Stimulated activated effector memory CD8-positive, alpha-beta T cell treated with anti-CD3 and anti-CD28 coated beads, Interleukin-12 subunit alpha, Interleukin-12 subunit beta, amount 100 ng/mL, for 72 hours (primary cell): ENCODE measurements around the gene TLE7.
A peak's percentile ranks its signal among the peaks of the same experiment; 100 is the strongest.

Experiments used
- ATAC-seq: fragments of 150-1000 bp; cut with Tn5 transposase; 2 replicates; pipeline ENCODE4 v1.10.0; 2021
- DNase-seq, 2 donors: peaks; one replicate each; pipeline ENCODE4 v3.0.0; 2021 to 2022; ENCODE audit warnings: low spot score in 2 of 2
- H3K27ac Mint-ChIP-seq: one replicate; pipeline ENCODE4 v1.8.0; 2022; ENCODE audit warnings: mild to moderate bottlenecking, mixed read lengths
- H3K36me3 Mint-ChIP-seq: one replicate; pipeline ENCODE4 v1.8.0; 2022; ENCODE audit warnings: mild to moderate bottlenecking, mixed read lengths
- H3K4me1 Mint-ChIP-seq: one replicate; pipeline ENCODE4 v1.8.0; 2022; ENCODE audit warnings: mixed read lengths
- H3K4me3 Mint-ChIP-seq: one replicate; pipeline ENCODE4 v1.8.0; 2022; ENCODE audit warnings: mild to moderate bottlenecking, mixed read lengths
- H3K9me3 Mint-ChIP-seq: one replicate; pipeline ENCODE4 v1.8.0; 2022; ENCODE audit warnings: mixed read lengths

Gene TLE7

DNA sequence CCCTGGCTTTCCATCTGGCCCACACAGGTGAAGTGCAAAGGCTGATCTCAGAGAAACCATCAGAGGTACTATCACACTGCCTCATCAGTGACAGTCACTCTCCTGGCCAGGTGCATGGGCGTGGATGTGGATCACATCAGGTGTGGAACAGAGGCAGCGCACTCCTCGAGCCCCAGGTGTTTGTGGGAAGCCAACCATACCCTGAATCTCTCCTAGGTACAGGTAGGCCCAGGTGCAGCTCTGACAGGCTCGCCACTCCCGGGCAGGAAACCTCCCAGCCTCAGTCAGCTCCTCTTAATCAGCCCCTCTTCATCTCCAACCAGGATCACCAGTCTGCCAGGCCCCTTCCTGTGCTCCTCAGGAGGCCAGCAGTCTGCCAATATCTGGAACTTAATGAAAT lies 31.7 kb downstream of the TLE7 start:
- H3K27ac Mint-ChIP-seq, result no peak overlapping the region
- no peaks in the 10 kb centered on the region for H3K9me3 Mint-ChIP-seq
- ATAC-seq, result peak; percentile 3
- H3K4me1 Mint-ChIP-seq, result peaks cover 17% of the 10 kb centered on the region
- H3K4me3 Mint-ChIP-seq, result no peak overlapping the region
- no peak for DNase-seq
- no peaks in the 10 kb centered on the region for H3K36me3 Mint-ChIP-seq

DNA sequence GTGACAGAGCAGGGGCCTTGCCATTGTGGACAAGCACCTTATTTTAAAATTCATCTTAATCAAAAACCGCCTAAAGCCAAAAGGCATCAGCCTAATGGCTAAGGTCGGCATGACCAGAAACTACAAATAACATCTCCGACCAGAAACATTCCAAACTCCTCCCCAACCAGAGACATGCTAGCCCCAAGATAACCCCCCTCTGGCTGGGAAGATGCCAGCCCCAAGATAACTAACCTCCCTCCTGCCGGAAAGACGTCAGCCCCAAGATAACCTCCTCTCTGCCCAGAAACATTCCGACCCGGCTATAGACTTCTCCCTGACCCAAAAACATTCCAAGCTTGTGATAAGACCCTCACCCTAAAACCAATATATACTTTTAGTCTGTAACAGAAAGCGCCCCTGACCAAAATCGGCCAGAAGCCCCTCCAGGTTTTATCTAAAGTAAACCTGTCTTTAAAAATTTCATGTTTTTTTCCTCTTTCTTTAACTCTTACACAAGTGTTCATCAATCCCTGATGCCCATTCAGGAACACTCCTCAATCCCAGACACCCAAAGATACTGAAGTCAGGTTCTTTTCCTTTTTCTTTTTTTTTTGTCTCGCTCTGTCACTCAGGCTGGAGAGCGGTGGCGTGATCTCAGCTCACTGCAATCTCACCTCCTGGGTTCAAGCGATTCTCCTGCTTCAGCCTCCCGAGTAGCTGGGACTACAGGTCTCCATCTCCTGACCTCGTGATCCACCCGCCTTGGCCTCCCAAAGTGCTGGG lies 32.7 kb downstream of the TLE7 start:
- no peaks in the 10 kb centered on the region for H3K9me3 Mint-ChIP-seq
- no peak overlapping the region for H3K4me3 Mint-ChIP-seq
- ATAC-seq (no peak), DNase-seq (no peak)
- H3K27ac Mint-ChIP-seq, result no peak overlapping the region
- peaks cover 17% of the 10 kb centered on the region for H3K4me1 Mint-ChIP-seq
- no peaks in the 10 kb centered on the region for H3K36me3 Mint-ChIP-seq

DNA sequence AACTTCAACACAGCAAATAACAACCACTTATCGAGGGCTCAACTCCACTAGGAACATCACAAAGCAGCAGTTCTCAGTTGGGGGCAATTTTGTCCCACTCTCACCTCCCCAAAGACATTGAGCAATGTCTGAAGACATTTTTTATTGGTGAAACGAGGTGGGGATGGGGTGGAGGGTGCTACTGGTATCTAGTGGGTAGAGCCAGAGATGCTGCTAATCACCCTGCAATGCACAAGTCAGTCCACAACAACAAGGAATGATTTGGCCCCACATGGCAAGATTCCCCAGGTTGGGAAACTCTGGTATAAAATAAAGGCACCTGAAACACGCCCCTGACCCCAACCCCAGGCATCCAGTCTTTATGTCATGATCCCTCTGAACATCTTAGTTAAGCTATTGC lies 33.3 kb downstream of the TLE7 start:
- Mint-ChIP-seq H3K4me3 (no peak overlapping the region), H3K4me1 (peaks cover 17% of the 10 kb centered on the region)

DNA sequence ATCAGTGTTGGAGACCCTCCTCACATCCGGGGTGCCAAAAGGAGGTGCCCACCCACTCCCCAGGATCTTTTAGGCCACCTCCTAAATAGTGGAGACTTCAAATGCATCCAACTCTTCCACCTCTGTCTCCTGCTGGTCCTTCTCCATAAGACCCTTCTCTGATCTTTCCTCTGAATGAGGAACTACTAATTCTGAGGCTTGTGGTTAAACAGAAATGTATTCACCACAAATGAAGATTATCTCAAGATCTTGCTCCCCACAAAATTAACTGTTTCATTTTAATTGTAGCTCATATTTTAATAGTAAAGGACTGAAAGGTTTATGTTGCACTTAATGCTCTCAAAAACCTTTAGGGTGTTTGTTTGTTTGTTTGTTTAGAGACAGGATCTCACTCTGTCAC lies 34.1 kb downstream of the TLE7 start:
- no peak overlapping the region for H3K4me3 Mint-ChIP-seq

More for the DNA sequence above, 33.3 kb downstream of the TLE7 start:
- H3K9me3 Mint-ChIP-seq, result no peaks in the 10 kb centered on the region
- ATAC-seq, result no peak
- DNase-seq, result no peak
- no peak overlapping the region for H3K27ac Mint-ChIP-seq
- H3K36me3 Mint-ChIP-seq, result no peaks in the 10 kb centered on the region

DNA sequence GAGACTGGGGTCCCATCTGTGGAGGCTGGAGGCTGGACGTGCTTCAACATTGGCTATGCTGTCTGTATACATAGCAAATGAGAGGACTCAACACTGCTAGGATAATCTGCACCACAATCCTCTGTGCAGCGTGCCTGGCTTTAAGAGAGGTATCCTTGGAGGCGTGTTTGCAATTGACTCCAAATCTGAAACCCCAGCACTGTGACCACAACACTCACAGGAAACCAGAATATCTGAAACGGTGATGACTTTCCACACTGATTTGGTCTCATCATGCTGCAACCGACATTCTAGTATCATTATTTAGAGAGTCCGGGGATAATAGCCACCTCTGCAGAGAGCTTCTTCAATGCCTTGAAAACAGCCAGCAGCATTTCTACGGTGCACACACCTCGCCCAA lies 35.1 kb downstream of the TLE7 start:
- H3K9me3 Mint-ChIP-seq, result no peaks in the 10 kb centered on the region
- H3K27ac Mint-ChIP-seq, result no peak overlapping the region
- no peaks in the 10 kb centered on the region for H3K36me3 Mint-ChIP-seq
- no peak for DNase-seq
- H3K4me3 Mint-ChIP-seq, result no peak overlapping the region
- peaks cover 7% of the 10 kb centered on the region for H3K4me1 Mint-ChIP-seq
- ATAC-seq, result no peak

More for the DNA sequence above, 34.1 kb downstream of the TLE7 start:
- Mint-ChIP-seq H3K36me3 (no peaks in the 10 kb centered on the region), H3K27ac (no peak overlapping the region), H3K4me1 (peaks cover 13% of the 10 kb centered on the region), H3K9me3 (no peaks in the 10 kb centered on the region)
- ATAC-seq (no peak), DNase-seq (no peak)

DNA sequence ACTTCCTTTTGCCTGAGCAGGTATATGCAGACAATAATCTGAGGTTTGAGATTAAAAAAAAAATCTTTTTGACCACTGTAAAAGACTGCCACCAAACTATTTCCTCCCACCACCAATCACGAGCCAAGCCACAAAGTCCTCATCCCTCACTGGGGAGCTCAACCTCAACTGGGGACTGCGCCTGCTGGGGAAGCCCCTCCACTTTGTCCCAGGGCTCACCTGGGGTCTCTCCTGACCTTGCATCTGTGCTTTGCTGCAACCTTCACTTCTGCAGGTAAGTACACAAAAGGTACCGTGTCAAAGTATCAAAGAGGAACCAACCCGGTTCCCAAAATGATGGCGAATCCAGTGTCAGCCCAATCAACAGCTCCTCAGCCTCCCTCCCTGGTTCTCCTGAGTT lies 35.5 kb downstream of the TLE7 start:
- ATAC-seq, result no peak

DNA sequence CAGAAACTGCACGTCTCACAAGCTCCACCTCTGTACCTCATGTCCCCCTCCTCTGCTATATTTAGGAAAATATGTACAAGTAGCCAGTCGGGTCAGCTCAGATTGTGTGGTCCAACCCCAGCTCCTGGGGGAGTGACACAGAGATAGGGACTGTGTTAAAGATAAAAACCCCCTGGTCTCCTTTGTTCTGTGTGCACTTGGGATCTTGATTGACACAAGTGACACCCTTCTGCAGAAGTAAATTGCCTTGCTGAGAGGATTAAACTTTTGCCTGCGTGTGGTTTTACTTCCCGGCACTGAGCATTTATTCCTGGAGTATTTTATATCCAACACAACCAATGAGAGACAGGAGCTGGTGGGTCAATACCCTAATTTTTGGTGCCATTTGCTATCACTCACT lies 37.5 kb downstream of the TLE7 start:
- Mint-ChIP-seq H3K36me3 (no peaks in the 10 kb centered on the region), H3K27ac (no peak overlapping the region), H3K9me3 (no peaks in the 10 kb centered on the region), H3K4me1 (peaks cover 7% of the 10 kb centered on the region), H3K4me3 (no peak overlapping the region)
- DNase-seq (no peak), ATAC-seq (no peak)

More for the DNA sequence above, 35.5 kb downstream of the TLE7 start:
- Mint-ChIP-seq H3K27ac (no peak overlapping the region), H3K36me3 (no peaks in the 10 kb centered on the region), H3K4me1 (peaks cover 7% of the 10 kb centered on the region), H3K9me3 (no peaks in the 10 kb centered on the region), H3K4me3 (no peak overlapping the region)
- DNase-seq, result no peak

DNA sequence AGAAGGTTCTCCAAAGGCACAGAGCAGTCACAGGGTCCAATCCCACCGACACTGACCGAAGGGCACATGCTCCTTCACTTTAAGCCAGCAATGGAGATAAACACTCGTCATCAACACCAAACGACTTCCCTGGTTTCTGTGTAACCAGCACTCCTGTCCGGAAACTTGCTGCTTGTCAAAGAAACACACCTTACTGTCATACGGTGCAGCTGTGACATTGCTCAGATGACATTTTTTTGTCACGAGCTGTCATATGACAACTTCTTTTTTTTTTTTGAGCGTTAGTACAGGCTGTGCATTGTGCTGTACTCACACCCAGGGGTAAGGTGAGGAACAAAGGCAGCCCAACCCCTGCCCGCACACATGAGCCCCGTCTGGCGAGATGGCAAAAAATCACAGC lies 39.2 kb downstream of the TLE7 start:
- DNase-seq, result no peak
- peaks cover 2% of the 10 kb centered on the region for H3K4me1 Mint-ChIP-seq
- no peak overlapping the region for H3K4me3 Mint-ChIP-seq
- H3K36me3 Mint-ChIP-seq, result no peaks in the 10 kb centered on the region
- H3K9me3 Mint-ChIP-seq, result no peaks in the 10 kb centered on the region
- no peak overlapping the region for H3K27ac Mint-ChIP-seq
- no peak for ATAC-seq

DNA sequence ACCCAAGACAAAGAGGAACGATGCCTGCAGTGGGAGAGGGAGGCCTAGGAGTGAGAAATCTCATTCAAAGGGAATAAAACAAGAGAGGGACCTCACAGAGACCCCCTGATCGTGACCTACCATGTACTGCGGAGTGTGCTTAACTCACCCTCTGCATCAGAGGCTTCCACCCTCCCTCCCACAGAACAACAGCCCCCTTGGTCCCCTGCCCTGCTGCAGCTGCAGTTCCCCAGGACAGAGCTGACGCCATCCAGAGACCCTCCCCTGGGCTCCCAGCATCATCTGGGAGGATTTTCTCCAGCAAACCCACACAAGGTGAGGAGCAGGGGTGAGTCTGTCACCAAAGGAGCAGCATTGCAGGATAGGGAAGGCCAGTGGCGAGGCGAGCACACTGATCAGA lies 39.8 kb downstream of the TLE7 start:
- Mint-ChIP-seq H3K27ac (no peak overlapping the region), H3K9me3 (no peaks in the 10 kb centered on the region), H3K4me3 (no peak overlapping the region), H3K4me1 (no peaks in the 10 kb centered on the region), H3K36me3 (no peaks in the 10 kb centered on the region)
- DNase-seq (no peak), ATAC-seq (no peak)

DNA sequence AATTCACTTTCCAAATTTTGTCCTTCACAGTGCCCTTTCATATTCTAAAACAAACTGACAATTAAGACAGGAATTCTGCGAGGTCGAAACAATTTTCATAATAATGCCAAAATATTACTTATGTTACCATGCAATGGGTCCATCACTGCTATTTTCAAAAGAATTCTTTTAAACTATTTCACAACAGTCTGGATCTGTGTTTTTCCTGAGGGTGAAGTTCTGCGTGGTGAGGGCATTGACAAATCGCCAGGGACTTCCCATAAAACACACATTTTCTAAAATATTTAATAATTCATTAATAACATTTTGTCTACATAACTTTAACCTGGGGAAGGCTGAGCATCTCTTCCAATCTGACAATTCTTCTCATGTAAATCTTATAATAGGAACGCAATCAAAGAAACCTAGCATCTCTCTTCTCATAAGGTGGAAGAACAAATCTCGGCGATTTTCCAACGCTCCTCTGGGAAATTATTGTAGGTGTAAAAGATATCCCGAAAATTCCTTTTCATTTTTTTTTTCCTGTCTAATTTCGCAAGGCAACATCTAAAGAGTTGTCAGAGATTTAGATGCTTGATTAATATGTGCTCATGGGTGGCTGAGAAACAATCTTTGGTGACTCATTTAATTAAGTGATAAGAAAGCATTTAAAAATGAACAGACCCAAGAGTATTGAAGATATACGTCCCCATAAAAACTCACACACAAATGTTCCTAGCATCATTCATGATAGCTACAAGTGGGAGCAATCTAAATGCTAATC lies 41.9 kb downstream of the TLE7 start:
- no peak for ATAC-seq
- no peak for DNase-seq
- Mint-ChIP-seq H3K9me3 (no peaks in the 10 kb centered on the region), H3K27ac (no peak overlapping the region), H3K4me1 (no peaks in the 10 kb centered on the region), H3K36me3 (no peaks in the 10 kb centered on the region), H3K4me3 (no peak overlapping the region)

DNA sequence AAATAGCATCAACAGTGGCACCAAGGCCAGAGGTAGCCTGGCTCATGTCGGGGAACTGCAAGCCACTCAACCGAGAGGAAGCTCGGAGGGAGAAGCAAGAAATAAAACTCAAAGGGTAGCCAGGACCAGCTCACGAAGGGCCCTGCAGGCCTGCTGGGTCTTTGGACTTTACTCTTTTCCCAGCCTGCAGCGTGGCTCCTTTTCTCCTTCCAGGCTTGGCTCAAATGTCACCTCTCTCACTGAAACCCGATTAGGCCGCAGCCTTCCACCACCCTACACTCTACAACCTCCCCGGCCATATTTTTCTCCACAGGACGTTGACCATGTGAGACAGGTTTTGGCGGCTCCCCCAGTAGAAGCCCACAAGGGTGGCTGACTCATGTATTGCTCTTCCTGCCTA lies 45.3 kb downstream of the TLE7 start:
- Mint-ChIP-seq H3K9me3 (no peaks in the 10 kb centered on the region), H3K4me3 (no peak overlapping the region), H3K4me1 (no peaks in the 10 kb centered on the region), H3K27ac (no peak overlapping the region), H3K36me3 (no peaks in the 10 kb centered on the region)
- DNase-seq, result no peak
- ATAC-seq, result no peak

DNA sequence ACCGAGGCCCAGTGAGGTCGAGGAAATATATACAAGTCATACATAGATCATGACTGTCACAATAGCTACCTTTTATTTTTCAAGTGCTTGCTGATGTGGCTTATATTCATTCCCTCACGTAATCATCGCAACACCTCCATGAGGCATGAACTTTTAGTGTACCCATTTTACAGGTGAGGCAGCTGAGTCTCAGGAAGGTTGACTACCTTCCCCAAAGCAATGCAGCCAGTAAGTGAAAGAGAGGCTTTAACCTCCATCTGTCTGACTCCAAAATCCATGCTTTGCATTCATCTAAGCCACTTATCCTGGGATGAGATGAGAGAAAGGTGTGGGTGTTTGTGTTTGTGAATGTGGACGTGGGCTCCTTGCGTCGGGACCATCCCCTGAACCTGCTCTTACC lies 52.5 kb downstream of the TLE7 start:
- no peak for ATAC-seq
- no peak for DNase-seq
- no peaks in the 10 kb centered on the region for H3K36me3 Mint-ChIP-seq
- H3K4me1 Mint-ChIP-seq, result peaks cover 5% of the 10 kb centered on the region
- H3K27ac Mint-ChIP-seq, result no peak overlapping the region
- no peak overlapping the region for H3K4me3 Mint-ChIP-seq
- H3K9me3 Mint-ChIP-seq, result no peaks in the 10 kb centered on the region

DNA sequence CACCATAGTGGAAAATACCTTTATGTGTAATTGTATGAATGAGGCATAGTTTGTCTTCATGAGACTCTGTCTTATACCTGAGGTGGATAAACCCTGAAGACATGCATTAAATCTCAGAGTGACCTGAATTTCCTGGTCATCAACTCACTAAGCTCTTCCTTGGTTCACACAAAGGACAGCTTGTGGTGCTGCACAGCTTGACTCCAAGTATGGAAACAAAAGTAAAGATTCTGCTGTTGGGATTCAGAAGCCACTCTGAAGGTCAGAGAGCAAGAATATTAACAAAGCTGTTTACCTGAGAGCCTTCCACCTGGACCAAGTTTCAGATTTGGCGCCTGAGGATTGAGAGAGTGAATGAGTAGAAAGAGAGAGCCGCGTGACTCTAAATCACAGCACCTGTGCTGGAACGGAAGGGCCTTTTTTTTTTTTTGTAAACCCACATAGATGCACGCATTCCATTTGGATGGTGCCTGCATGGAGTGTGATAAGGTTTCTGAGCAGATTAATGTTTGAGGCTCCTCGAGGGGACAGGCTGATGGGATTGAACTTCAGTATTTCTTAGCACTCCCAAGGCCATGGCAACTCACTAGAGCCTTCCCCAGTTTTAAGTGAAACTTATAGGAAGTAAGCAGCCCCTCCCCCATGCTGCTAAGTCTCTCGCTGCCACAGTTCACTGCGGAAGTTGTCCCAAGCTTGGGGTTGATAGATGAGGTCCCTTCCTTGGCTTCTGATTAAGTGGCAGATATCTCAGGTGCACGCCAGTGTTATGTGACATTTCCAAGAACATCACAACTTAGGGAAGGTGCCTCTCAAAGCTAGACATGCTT lies 54.6 kb downstream of the TLE7 start:
- no peak for DNase-seq
- Mint-ChIP-seq H3K36me3 (no peaks in the 10 kb centered on the region), H3K4me1 (peaks cover 5% of the 10 kb centered on the region), H3K9me3 (no peaks in the 10 kb centered on the region), H3K27ac (no peak overlapping the region), H3K4me3 (no peak overlapping the region)
- no peak for ATAC-seq

DNA sequence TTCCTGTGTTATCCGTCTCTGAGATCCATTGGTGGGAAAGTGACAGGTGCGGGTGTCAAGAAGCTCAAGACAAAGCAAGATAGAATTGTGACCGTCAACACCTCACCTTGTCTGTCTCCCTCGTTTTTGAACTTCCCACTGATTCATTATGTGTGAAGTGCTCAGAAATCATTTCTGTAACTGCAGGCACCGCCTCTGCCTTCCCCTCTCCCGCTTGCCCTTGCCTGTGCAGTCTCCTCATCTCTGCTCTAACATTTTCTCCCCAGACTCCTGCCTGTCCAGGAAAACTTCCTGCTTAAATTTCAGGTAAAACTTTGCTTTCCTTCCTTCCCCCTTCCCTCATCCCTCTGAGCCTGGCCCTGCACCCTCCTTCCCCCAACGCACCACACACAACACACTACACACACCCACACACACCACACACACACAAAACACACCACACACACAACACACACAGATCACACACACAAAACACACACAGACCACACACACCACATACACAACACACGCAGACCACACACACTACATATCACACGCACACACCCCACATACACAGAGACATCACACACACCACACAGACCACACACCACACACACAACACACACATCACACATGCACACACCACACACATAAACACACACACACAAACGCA lies 57.7 kb downstream of the TLE7 start:
- H3K36me3 Mint-ChIP-seq, result no peaks in the 10 kb centered on the region
- peaks cover 5% of the 10 kb centered on the region for H3K4me1 Mint-ChIP-seq
- no peak overlapping the region for H3K4me3 Mint-ChIP-seq
- no peaks in the 10 kb centered on the region for H3K9me3 Mint-ChIP-seq
- no peak for DNase-seq
- H3K27ac Mint-ChIP-seq, result no peak overlapping the region
- peak; percentile 22 for ATAC-seq
